Osteoblast (primary cell): ENCODE results near the gene HES2. TPM values are rescaled to one million over a fixed set of nuclear protein-coding genes. Genes with fewer than 3 reads are reported as not detected.
"Not testable (repeated sequence)": the region's sequence is repeated elsewhere in the genome, so short reads cannot be mapped to it uniquely, and the experiment has no call there.

Experiments
- DNase-seq: peaks from one replicate; pipeline ENCODE4 v3.0.0; 2011; ENCODE audit warnings: low spot score, mixed read lengths; ENCODE audit not compliant: insufficient read length; ENCODE audit errors: missing footprints
- H2AFZ ChIP-seq: 2 replicates; pipeline ENCODE4 v1.6.0; 2011; ENCODE audit warnings: mild to moderate bottlenecking, low read length
- H3K27ac ChIP-seq: 2 replicates; pipeline ENCODE4 v1.5.1; 2011; ENCODE audit warnings: mild to moderate bottlenecking, low read depth, low read length, moderate library complexity
- H3K27me3 ChIP-seq: 2 replicates; pipeline ENCODE4 v1.6.0; 2012; ENCODE audit warnings: mild to moderate bottlenecking, control low read depth, inconsistent platforms, low read length, moderate library complexity; ENCODE audit not compliant: insufficient read depth
- H3K36me3 ChIP-seq: 2 replicates; pipeline ENCODE4 v1.5.1; 2011; ENCODE audit warnings: mild to moderate bottlenecking, low read length, control low read depth, moderate library complexity; ENCODE audit not compliant: insufficient read depth
- H3K4me1 ChIP-seq: 2 replicates; pipeline ENCODE4 v1.5.1; 2011; ENCODE audit warnings: mild to moderate bottlenecking, low read length, control low read depth, moderate library complexity; ENCODE audit not compliant: insufficient read depth
- H3K4me2 ChIP-seq: 2 replicates; pipeline ENCODE4 v1.6.0; 2011; ENCODE audit warnings: mild to moderate bottlenecking, low read length; ENCODE audit not compliant: insufficient read depth
- H3K4me3 ChIP-seq: fragments of 200-600 bp; sonication (generic); 3 replicates; pipeline ENCODE4 v1.5.1; 2012; ENCODE audit warnings: mild to moderate bottlenecking, low read length, inconsistent platforms; ENCODE audit not compliant: insufficient read depth
- H3K79me2 ChIP-seq: 2 replicates; pipeline ENCODE4 v1.6.0; 2012; ENCODE audit warnings: mild to moderate bottlenecking, low read length, control low read depth, inconsistent platforms; ENCODE audit not compliant: insufficient read depth
- H3K9me3 ChIP-seq: 2 replicates; pipeline ENCODE4 v1.5.1; 2011; ENCODE audit warnings: low read depth, low read length, control low read depth
- H4K20me1 ChIP-seq: 2 replicates; pipeline ENCODE4 v1.6.0; 2012; ENCODE audit warnings: mild to moderate bottlenecking, low read length, control low read depth; ENCODE audit not compliant: insufficient read depth
- CTCF ChIP-seq: IDR thresholded peaks from 2 replicates; pipeline ENCODE4 v1.5.1; 2011; ENCODE audit warnings: mild to moderate bottlenecking, low read depth, low read length, moderate library complexity; ENCODE audit errors: extremely low read depth
- total RNA-seq: library from RNA; depleted of rRNA; stranded (reverse); fragments of >200 nt; gene quantifications from 2 replicates; pipeline ENCODE4 v1.2.3, GENCODE V29; 2012

The HES2 gene
- total RNA-seq, 1 donor = not detected

GRCh38 chr1:6440198-6441126 lies 20.7 kb upstream of the HES2 start:
- no peak overlapping the region for H3K27ac ChIP-seq
- H3K4me3 ChIP-seq = no peak overlapping the region
- no peak for TF ChIP-seq CTCF
- H3K4me2 ChIP-seq = no peak overlapping the region
- no peaks in the 10 kb centered on the region for H3K79me2 ChIP-seq
- DNase-seq = peak; percentile 96
- no peaks in the 10 kb centered on the region for H3K9me3 ChIP-seq
- peaks cover 12% of the 10 kb centered on the region for H3K27me3 ChIP-seq
- H3K4me1 ChIP-seq = no peaks in the 10 kb centered on the region
- no peaks in the 10 kb centered on the region for H3K36me3 ChIP-seq
- H4K20me1 ChIP-seq = no peaks in the 10 kb centered on the region
- H2AFZ ChIP-seq = no peak overlapping the region

GRCh38 chr1:6438047-6438525 lies 18.4 kb upstream of the HES2 start:
- peak; percentile 96 for DNase-seq
- no peaks in the 10 kb centered on the region for H3K36me3 ChIP-seq
- H3K4me3 ChIP-seq = no peak overlapping the region
- H2AFZ ChIP-seq = no peak overlapping the region
- no peak overlapping the region for H3K27ac ChIP-seq
- no peaks in the 10 kb centered on the region for H3K9me3 ChIP-seq
- no peak overlapping the region for H3K4me2 ChIP-seq
- no peaks in the 10 kb centered on the region for H3K79me2 ChIP-seq
- H3K4me1 ChIP-seq = no peaks in the 10 kb centered on the region
- no peaks in the 10 kb centered on the region for H4K20me1 ChIP-seq
- peak; percentile 81 for TF ChIP-seq CTCF
- H3K27me3 ChIP-seq = peaks cover 12% of the 10 kb centered on the region

GRCh38 chr1:6437012-6437700 lies 17.4 kb upstream of the HES2 start:
- not testable (repeated sequence) for H3K27ac ChIP-seq, DNase-seq, H3K9me3 ChIP-seq, H3K36me3 ChIP-seq, H3K4me1 ChIP-seq, H4K20me1 ChIP-seq, H3K79me2 ChIP-seq, H2AFZ ChIP-seq, H3K4me3 ChIP-seq, H3K4me2 ChIP-seq
- TF ChIP-seq CTCF = peak; percentile 27
- peaks cover 12% of the 10 kb centered on the region for H3K27me3 ChIP-seq

GRCh38 chr1:6436277-6436676 lies 16.6 kb upstream of the HES2 start:
- not testable (repeated sequence) for DNase-seq, H3K4me2 ChIP-seq, H3K27ac ChIP-seq, H3K27me3 ChIP-seq, H3K4me1 ChIP-seq, H3K36me3 ChIP-seq, H3K79me2 ChIP-seq, H4K20me1 ChIP-seq, H2AFZ ChIP-seq, H3K9me3 ChIP-seq, H3K4me3 ChIP-seq
